Naive thymus-derived CD8-positive, alpha-beta T cell (primary cell): ENCODE data around the gene GOLGB1. TPM values are rescaled to one million over a fixed set of nuclear protein-coding genes. Genes with fewer than 3 reads are reported as not detected.
A peak's percentile ranks its signal among the peaks of the same experiment; 100 is the strongest.
"Not testable (repeated sequence)": the region's sequence is repeated elsewhere in the genome, so short reads cannot be mapped to it uniquely, and the experiment has no call there.

Experiments
- ATAC-seq, 2 donors: fragments of 150-1000 bp; cut with Tn5 transposase in 1 of 2; sonication (Bioruptor Pico), chemical (Tn5 transposase) in 1 of 2; 1 replicate in 1 of 2; 2 replicates in 1 of 2; pipeline ENCODE4 v1.10.0; 2021; ENCODE audit warnings: mild to moderate bottlenecking in 2 of 2, moderate library complexity in 2 of 2
- POLR2A ChIA-PET: fragments of 350-600 bp; sonication (Branson Sonifier 250); formaldehyde crosslinking; loops from one replicate; lab custom pipeline; 2021; ENCODE audit warnings: antibody characterized with exemption; lab: Charles Lee
- DNase-seq, 10 donors: peaks; one replicate each; pipeline versions ENCODE4 v3.0.0 to v3.0.0-alpha.2; 2020 to 2022
- H3K27ac Mint-ChIP-seq, 10 donors: one replicate each; pipeline ENCODE4 v1.8.0; 2020 to 2022; ENCODE audit warnings: mild to moderate bottlenecking in 10 of 10, mixed read lengths in 10 of 10, moderate library complexity in 4 of 10, inconsistent platforms in 1 of 10
- H3K27me3 Mint-ChIP-seq, 5 donors: one replicate each; pipeline ENCODE4 v1.8.0; 2021 to 2022; ENCODE audit warnings: mixed read lengths in 5 of 5
- H3K36me3 Mint-ChIP-seq, 3 donors: one replicate each; pipeline ENCODE4 v1.8.0; 2020 to 2022; ENCODE audit warnings: mixed read lengths in 3 of 3, mild to moderate bottlenecking in 2 of 3, inconsistent platforms in 1 of 3
- H3K4me1 Mint-ChIP-seq, 4 donors: one replicate each; pipeline ENCODE4 v1.8.0; 2021 to 2022; ENCODE audit warnings: mixed read lengths in 4 of 4
- H3K4me3 Mint-ChIP-seq, 10 donors: one replicate each; pipeline ENCODE4 v1.8.0; 2020 to 2022; ENCODE audit warnings: mild to moderate bottlenecking in 10 of 10, mixed read lengths in 10 of 10, moderate library complexity in 6 of 10, inconsistent platforms in 1 of 10
- H3K9me3 Mint-ChIP-seq, 9 donors: one replicate each; pipeline ENCODE4 v1.8.0; 2020 to 2022; ENCODE audit warnings: mixed read lengths in 9 of 9, mild to moderate bottlenecking in 3 of 9, inconsistent platforms in 1 of 9, moderate library complexity in 1 of 9
- polyA plus RNA-seq, 3 donors: library from polyadenylated mRNA; unstranded; fragments of 300-500 nt; fragmentation: Illumina TruSeq; gene quantifications; one replicate each; pipeline ENCODE4 v1.2.3, GENCODE V29; 2021
- total RNA-seq, 8 experiments: library from RNA in 2 of 8; stranded (reverse) in 2 of 8; gene quantifications; one replicate each; pipeline ENCODE4 v1.2.3 and lab custom pipeline; 2021 to 2026

The GOLGB1 gene
- total and polyA plus RNA-seq, 5 experiments from 2014 or later = 1.7 to 38.4 (median 8.2) TPM

GRCh38 chr3:121758727-121759450 is 9.3 kb upstream of the GOLGB1 start:
- ATAC-seq (no peak), DNase-seq (no peak)
- Mint-ChIP-seq H3K27me3 (peaks cover 3 to 22% (median 6%) of the 10 kb centered on the region in 5 donors), H3K4me1 (peaks cover 0 to 3% (median 0%) of the 10 kb centered on the region in 4 donors), H3K36me3 (no peaks in the 10 kb centered on the region), H3K27ac (peak overlapping the region in 1 of 10 donors; percentile 3), H3K4me3 (no peak overlapping the region), H3K9me3 (no peaks in the 10 kb centered on the region)
- POLR2A ChIA-PET = interaction anchor here (1.2 kb wide), 1 partner anchor 9 kb away, joined by 5 read pairs; the partner anchor contains the start of gene GOLGB1

GRCh38 chr3:121757812-121758545 is 8.4 kb upstream of the GOLGB1 start:
- ATAC-seq = no peak
- Mint-ChIP-seq H3K4me3 (no peak overlapping the region), H3K27ac (no peak overlapping the region)

DNA sequence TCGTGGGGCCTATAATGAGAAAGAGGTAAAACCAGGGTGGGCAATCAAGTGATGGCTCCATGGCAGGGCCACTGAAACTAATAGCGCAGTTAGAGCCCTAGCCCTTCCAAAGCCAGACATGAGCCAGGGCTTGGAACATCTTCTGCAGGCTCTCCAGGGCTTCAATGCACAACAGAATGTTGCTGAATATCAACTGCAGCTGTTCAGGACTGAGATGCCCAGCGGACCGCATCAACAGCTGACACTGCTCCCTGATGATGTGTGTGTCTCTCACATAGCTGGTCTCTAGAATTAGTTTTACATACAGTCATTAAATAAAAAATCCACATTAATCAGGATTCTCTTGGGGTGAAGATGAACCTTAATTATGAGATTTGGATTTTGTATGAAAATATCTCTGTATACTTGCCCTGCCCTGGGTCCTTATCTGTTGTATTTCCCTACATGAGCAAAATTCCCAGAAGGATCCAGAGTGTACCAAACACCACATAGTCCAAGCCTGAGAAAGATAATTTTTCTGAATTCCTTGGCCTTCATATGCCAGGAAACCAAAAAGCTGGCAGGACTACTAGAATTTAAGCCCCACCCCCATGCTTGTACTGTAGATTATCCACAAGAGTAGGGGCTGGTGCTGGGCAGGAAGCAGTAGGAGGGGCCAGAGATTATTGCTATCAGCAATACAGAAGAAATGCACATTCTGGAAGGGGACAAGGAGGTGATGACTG is 7.7 kb upstream of the GOLGB1 start:
- Mint-ChIP-seq H3K27me3 (peaks cover 3 to 29% (median 12%) of the 10 kb centered on the region in 5 donors), H3K27ac (no peak overlapping the region), H3K9me3 (no peaks in the 10 kb centered on the region), H3K4me1 (peaks cover 0 to 3% (median 0%) of the 10 kb centered on the region in 4 donors), H3K4me3 (no peak overlapping the region), H3K36me3 (no peaks in the 10 kb centered on the region)
- ATAC-seq (no peak), DNase-seq (no peak)
- POLR2A ChIA-PET = no interaction called here

More at GRCh38 chr3:121757812-121758545, 8.4 kb upstream of the GOLGB1 start:
- DNase-seq = no peak
- POLR2A ChIA-PET = no interaction called here
- Mint-ChIP-seq H3K36me3 (no peaks in the 10 kb centered on the region), H3K9me3 (no peaks in the 10 kb centered on the region), H3K27me3 (peaks cover 3 to 22% (median 6%) of the 10 kb centered on the region in 5 donors), H3K4me1 (peaks cover 0 to 3% (median 0%) of the 10 kb centered on the region in 4 donors)

DNA sequence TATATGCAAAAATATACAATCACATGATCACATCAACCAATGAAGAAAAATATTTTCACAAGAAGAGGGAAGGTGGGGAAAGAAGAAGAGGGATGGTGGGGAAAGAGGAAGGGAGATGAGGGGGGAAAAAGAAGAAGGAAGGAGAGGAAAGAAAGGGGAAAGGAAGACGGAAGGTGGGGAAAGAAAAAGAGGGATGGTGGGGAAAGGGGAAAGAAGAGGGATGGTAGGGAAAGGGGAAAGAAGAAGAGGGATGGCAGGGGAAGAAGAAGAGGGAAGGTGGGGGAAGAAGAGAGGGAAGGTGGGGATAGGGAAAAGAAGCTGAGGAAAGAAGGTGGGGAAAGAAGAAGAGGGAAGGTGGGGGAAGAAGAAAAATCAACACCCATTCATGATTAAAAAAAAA is 3.2 kb upstream of the GOLGB1 start:
- DNase-seq = no peak
- peaks cover 2 to 25% (median 14%) of the 10 kb centered on the region in 5 donors for H3K27me3 Mint-ChIP-seq
- POLR2A ChIA-PET = no interaction called here
- no peaks in the 10 kb centered on the region for H3K9me3 Mint-ChIP-seq
- H3K36me3 Mint-ChIP-seq = no peaks in the 10 kb centered on the region
- peaks cover 0 to 3% (median 0%) of the 10 kb centered on the region in 4 donors for H3K4me1 Mint-ChIP-seq
- H3K27ac Mint-ChIP-seq = no peak overlapping the region
- H3K4me3 Mint-ChIP-seq = no peak overlapping the region
- no peak for ATAC-seq

- ATAC-seq (no peak), DNase-seq (no peak)
- Mint-ChIP-seq H3K4me3 (no peak overlapping the region), H3K4me1 (peaks cover 0 to 5% (median 4%) of the 10 kb centered on the region in 4 donors), H3K9me3 (no peaks in the 10 kb centered on the region), H3K36me3 (no peaks in the 10 kb centered on the region), H3K27ac (no peak overlapping the region), H3K27me3 (peaks cover 2 to 20% (median 14%) of the 10 kb centered on the region in 5 donors)
- POLR2A ChIA-PET = no interaction called here
These were observed 2.7 kb upstream of the GOLGB1 start for GRCh38 chr3:121752261-121752660.

GRCh38 chr3:121750087-121750415 is 510 bp upstream of the GOLGB1 start:
- H3K36me3 Mint-ChIP-seq = no peaks in the 10 kb centered on the region
- no peak overlapping the region for H3K27ac Mint-ChIP-seq
- peaks cover 0 to 19% (median 14%) of the 10 kb centered on the region in 5 donors for H3K27me3 Mint-ChIP-seq
- H3K4me3 Mint-ChIP-seq = no peak overlapping the region
- POLR2A ChIA-PET = interaction anchor here (0.5 to 2.7 kb wide), 4 partner anchors 9 to 765 kb away, joined by 3 to 14 read pairs (median 6); partner anchors contain the start of genes HCLS1 and KPNA1
- no peak for DNase-seq
- H3K4me1 Mint-ChIP-seq = peaks cover 0 to 7% (median 7%) of the 10 kb centered on the region in 4 donors
- no peaks in the 10 kb centered on the region for H3K9me3 Mint-ChIP-seq
- ATAC-seq = no peak

- Mint-ChIP-seq H3K4me3 (no peak overlapping the region), H3K9me3 (no peaks in the 10 kb centered on the region), H3K27ac (no peak overlapping the region), H3K36me3 (no peaks in the 10 kb centered on the region), H3K4me1 (peaks cover 2 to 13% (median 11%) of the 10 kb centered on the region in 4 donors), H3K27me3 (peaks cover 0 to 19% (median 14%) of the 10 kb centered on the region in 5 donors)
- ATAC-seq = peak; percentile 4 to 7
- POLR2A ChIA-PET = interaction anchor here (0.9 to 2.7 kb wide), 5 partner anchors 11 to 766 kb away, joined by 3 to 14 read pairs (median 4); partner anchors contain the start of genes HCLS1 and KPNA1
- peak in 4 of 10 donors; percentile 20 to 74 (median 26) for DNase-seq
These were observed 763 bp downstream of the GOLGB1 start for GRCh38 chr3:121748680-121749275.

DNA sequence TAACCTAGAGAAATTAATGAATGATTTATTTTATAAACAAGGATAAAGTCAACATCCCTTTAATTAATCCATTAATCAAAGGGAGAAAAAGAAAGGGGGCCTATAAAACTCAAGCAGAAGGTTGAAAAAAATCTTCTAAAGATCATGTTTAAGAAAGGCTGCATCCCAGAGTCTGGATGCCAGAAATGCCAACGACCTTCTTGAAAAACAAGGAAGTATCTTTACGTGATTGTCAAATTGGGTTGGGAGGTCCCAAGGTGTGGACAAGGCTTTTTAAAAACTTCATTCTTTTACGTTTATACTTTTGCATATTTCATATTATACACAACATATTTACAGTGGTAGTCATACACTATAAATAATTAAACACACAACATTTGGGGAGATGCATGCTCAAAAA is 1.6 kb downstream of the GOLGB1 start:
- Mint-ChIP-seq H3K27me3 (peaks cover 0 to 19% (median 13%) of the 10 kb centered on the region in 5 donors), H3K4me1 (peaks cover 2 to 16% (median 12%) of the 10 kb centered on the region in 4 donors), H3K27ac (peak overlapping the region in 1 of 10 donors; percentile 27), H3K4me3 (no peak overlapping the region), H3K9me3 (no peaks in the 10 kb centered on the region), H3K36me3 (peaks cover 0 to 3% (median 0%) of the 10 kb centered on the region in 3 donors)
- no peak for DNase-seq
- ATAC-seq = no peak
- POLR2A ChIA-PET = interaction anchor here (0.9 kb wide), 1 partner anchor 201 kb away, joined by 4 read pairs; no protein-coding TSS in a partner anchor

DNA sequence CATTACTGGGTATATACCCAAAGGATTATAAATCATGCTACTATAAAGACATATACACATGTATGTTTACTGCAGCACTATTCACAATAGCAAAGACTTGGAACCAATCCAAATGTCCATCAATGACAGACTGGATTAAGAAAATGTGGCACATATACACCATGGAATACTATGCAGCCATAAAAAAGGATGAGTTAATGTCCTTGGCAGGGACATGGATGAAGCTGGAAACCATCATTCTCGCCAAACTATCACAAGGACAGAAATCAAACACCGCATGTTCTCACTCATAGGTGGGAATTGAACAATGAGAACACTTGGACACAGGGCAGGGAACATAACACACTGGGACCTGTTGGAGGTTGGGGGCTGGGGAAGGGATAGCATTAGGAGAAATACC is 6.4 kb downstream of the GOLGB1 start:
- H3K27me3 Mint-ChIP-seq, ATAC-seq, POLR2A ChIA-PET, H3K4me3 Mint-ChIP-seq, DNase-seq, H3K27ac Mint-ChIP-seq, H3K9me3 Mint-ChIP-seq: not testable (repeated sequence)
- Mint-ChIP-seq H3K36me3 (peaks cover 4 to 17% (median 14%) of the 10 kb centered on the region in 3 donors), H3K4me1 (peaks cover 15 to 34% (median 32%) of the 10 kb centered on the region in 4 donors)

- DNase-seq = no peak
These were observed 8.6 kb downstream of the GOLGB1 start for GRCh38 chr3:121740896-121741295.

GRCh38 chr3:121739902-121740301 is 9.6 kb downstream of the GOLGB1 start:
- H3K27me3 Mint-ChIP-seq = no peaks in the 10 kb centered on the region
- DNase-seq (no peak), ATAC-seq (no peak)
- peaks cover 0 to 3% (median 0%) of the 10 kb centered on the region in 9 donors for H3K9me3 Mint-ChIP-seq
- POLR2A ChIA-PET = no interaction called here
- H3K27ac Mint-ChIP-seq = no peak overlapping the region
- peaks cover 4 to 29% (median 17%) of the 10 kb centered on the region in 3 donors for H3K36me3 Mint-ChIP-seq
- peak overlapping the region in 1 of 10 donors; percentile 8 for H3K4me3 Mint-ChIP-seq
- H3K4me1 Mint-ChIP-seq = peaks cover 22 to 43% (median 36%) of the 10 kb centered on the region in 4 donors

More at GRCh38 chr3:121740896-121741295, 8.6 kb downstream of the GOLGB1 start:
- Mint-ChIP-seq H3K27me3 (no peaks in the 10 kb centered on the region), H3K36me3 (peaks cover 4 to 29% (median 17%) of the 10 kb centered on the region in 3 donors), H3K9me3 (peaks cover 0 to 3% (median 0%) of the 10 kb centered on the region in 9 donors), H3K27ac (no peak overlapping the region), H3K4me1 (peaks cover 22 to 40% (median 36%) of the 10 kb centered on the region in 4 donors), H3K4me3 (no peak overlapping the region)
- ATAC-seq = no peak
- POLR2A ChIA-PET = no interaction called here

DNA sequence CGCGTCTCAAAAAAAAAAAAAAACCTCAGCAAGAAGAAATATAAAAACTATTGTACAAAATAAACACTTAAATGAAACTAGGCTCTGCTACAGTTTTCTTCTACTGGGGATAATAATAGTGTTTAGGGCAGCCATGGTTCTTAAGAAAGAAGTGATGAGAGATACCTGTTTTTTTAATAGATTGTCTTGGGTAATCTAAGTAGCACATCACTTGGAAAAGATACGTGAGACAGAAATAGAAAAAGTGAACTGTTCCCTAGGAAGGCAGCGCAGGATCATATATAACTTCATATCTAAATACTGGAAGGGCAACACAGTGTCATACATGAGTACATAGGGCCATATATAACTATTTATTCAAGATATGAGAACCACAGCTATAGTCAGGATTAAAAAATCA is 11.9 kb downstream of the GOLGB1 start:
- Mint-ChIP-seq H3K9me3 (peaks cover 0 to 3% (median 0%) of the 10 kb centered on the region in 9 donors), H3K27me3 (no peaks in the 10 kb centered on the region), H3K4me3 (no peak overlapping the region), H3K27ac (peak overlapping the region in 1 of 10 donors; percentile 38), H3K36me3 (peaks cover 4 to 33% (median 11%) of the 10 kb centered on the region in 3 donors), H3K4me1 (peaks cover 23 to 46% (median 41%) of the 10 kb centered on the region in 4 donors)
- POLR2A ChIA-PET = no interaction called here
- DNase-seq = no peak
- ATAC-seq = no peak
